Thoracic aorta (tissue), 2 donors: ENCODE data around the gene CAVIN2. TPM values are rescaled to one million over a fixed set of nuclear protein-coding genes. Genes with fewer than 3 reads are reported as not detected.

Experiments
- ATAC-seq: fragments of 150-250 bp; one replicate; pipeline ENCODE4 v1.8.0; 2017; ENCODE audit warnings: low read depth; ENCODE audit not compliant: insufficient number of reproducible peaks, low FRiP score
- DNase-seq: peaks from one replicate; pipeline ENCODE4 v3.0.0-alpha.2; 2020; ENCODE audit warnings: low spot score
- H3K27ac ChIP-seq, 2 donors: fragments of 200-600 bp; sonication (generic); 1 replicate in 1 of 2; 2 replicates in 1 of 2; pipeline ENCODE4 v1.5.1; 2016; ENCODE audit warnings: mild to moderate bottlenecking in 2 of 2, moderate library complexity in 2 of 2
- H3K27me3 ChIP-seq: fragments of 200-600 bp; sonication (generic); replicated peaks from 2 replicates; pipeline ENCODE4 v1.6.0; 2016; ENCODE audit warnings: mild to moderate bottlenecking; ENCODE audit not compliant: insufficient read depth
- H3K36me3 ChIP-seq: fragments of 200-600 bp; sonication (generic); one replicate; pipeline ENCODE4 v1.5.1; 2016
- H3K4me1 ChIP-seq, 2 donors: fragments of 200-600 bp; sonication (generic); 1 replicate in 1 of 2; 2 replicates in 1 of 2; pipeline versions ENCODE4 v1.5.1 to v1.6.0; 2016; ENCODE audit warnings: low read depth in 2 of 2, mild to moderate bottlenecking in 1 of 2; ENCODE audit not compliant: control insufficient read depth in 1 of 2
- H3K4me3 ChIP-seq: fragments of 200-600 bp; sonication (generic); 2 replicates; pipeline ENCODE4 v1.5.1; 2016; ENCODE audit warnings: mild to moderate bottlenecking
- H3K9me3 ChIP-seq: fragments of 200-600 bp; sonication (generic); 2 replicates; pipeline ENCODE4 v1.5.1; 2016
- total RNA-seq, 2 donors: library from RNA; depleted of rRNA; stranded (reverse); fragments of >200 nt; gene quantifications; one replicate each; pipeline versions ENCODE4 v1.1.0 to v1.2.3, GENCODE V29; 2016
- TF ChIP-seq, protein P1 (sequence below): fragments of 200-600 bp; sonication (generic); IDR thresholded peaks from one replicate; pipeline ENCODE4 v1.5.1; 2019; ENCODE audit warnings: antibody characterized with exemption

CAVIN2 gene
- total RNA-seq, 2 donors from 2014 or later: 14.9 to 15.0 TPM

DNA sequence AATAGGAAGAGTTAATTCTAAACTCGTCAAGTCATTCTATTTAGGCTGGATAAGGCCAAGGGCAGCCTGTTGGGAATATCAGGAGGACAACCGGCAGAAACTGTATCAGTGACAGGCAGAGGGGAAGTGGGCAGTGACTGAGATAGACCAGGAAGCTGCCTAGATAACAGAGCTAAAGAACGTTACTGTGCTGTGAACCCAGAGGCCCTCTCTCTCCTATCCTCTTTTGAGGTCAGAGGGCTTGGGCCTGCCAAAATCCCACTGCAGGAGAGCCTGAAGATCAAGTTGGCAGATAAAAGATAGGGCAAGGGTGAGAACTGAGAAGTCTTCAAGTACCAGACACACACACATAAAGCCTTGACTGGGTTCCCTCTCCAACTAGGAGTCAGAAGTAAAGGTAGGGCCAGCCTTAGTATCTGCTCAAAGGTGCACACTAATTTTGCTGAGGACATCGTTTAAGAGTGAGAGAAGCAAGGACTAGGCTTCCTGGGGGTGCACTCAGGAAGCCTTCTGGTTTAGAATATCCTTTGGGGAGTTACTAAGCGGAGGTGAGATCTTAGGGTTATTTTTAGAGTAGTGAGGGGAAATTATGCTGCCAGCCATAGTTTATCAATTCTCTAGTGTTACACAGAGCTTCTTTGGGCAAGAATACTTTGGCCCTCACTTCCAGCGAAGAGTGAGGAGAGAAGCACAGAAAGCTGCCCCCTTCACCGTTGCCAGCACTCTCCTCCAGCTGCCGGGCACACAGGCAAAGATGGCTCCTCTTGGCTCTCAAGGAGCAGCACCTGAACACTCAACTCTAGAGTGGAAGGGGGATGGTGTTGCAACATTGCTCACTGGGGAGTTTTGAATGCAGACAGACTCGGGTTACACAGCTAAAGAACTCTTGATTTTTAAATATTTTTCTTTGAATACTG is 9.8 kb downstream of the CAVIN2 start:
- no peaks in the 10 kb centered on the region for H3K27me3 ChIP-seq
- no peak overlapping the region for H3K4me3 ChIP-seq
- no peaks in the 10 kb centered on the region for H3K36me3 ChIP-seq
- DNase-seq (no peak), ATAC-seq (no peak)
- no peaks in the 10 kb centered on the region for H3K9me3 ChIP-seq
- peaks cover 0 to 14% of the 10 kb centered on the region in 2 donors for H3K4me1 ChIP-seq
- H3K27ac ChIP-seq: no peak overlapping the region
- TF ChIP-seq, protein P1, sequence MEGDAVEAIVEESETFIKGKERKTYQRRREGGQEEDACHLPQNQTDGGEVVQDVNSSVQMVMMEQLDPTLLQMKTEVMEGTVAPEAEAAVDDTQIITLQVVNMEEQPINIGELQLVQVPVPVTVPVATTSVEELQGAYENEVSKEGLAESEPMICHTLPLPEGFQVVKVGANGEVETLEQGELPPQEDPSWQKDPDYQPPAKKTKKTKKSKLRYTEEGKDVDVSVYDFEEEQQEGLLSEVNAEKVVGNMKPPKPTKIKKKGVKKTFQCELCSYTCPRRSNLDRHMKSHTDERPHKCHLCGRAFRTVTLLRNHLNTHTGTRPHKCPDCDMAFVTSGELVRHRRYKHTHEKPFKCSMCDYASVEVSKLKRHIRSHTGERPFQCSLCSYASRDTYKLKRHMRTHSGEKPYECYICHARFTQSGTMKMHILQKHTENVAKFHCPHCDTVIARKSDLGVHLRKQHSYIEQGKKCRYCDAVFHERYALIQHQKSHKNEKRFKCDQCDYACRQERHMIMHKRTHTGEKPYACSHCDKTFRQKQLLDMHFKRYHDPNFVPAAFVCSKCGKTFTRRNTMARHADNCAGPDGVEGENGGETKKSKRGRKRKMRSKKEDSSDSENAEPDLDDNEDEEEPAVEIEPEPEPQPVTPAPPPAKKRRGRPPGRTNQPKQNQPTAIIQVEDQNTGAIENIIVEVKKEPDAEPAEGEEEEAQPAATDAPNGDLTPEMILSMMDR: no peak

GRCh38 chr2:191836471-191836852 is 10.4 kb downstream of the CAVIN2 start:
- TF ChIP-seq, protein P1: no peak
- no peak overlapping the region for H3K27ac ChIP-seq
- ATAC-seq: no peak

GRCh38 chr2:191835539-191836350 is 11.1 kb downstream of the CAVIN2 start:
- no peaks in the 10 kb centered on the region for H3K27me3 ChIP-seq
- H3K36me3 ChIP-seq: no peaks in the 10 kb centered on the region
- DNase-seq (no peak), ATAC-seq (no peak)
- TF ChIP-seq, protein P1: no peak
- H3K9me3 ChIP-seq: no peaks in the 10 kb centered on the region
- H3K4me3 ChIP-seq: no peak overlapping the region
- peaks cover 0 to 15% of the 10 kb centered on the region in 2 donors for H3K4me1 ChIP-seq
- H3K27ac ChIP-seq: no peak overlapping the region

More at GRCh38 chr2:191836471-191836852, 10.4 kb downstream of the CAVIN2 start:
- H3K4me1 ChIP-seq: peaks cover 0 to 15% of the 10 kb centered on the region in 2 donors
- no peak overlapping the region for H3K4me3 ChIP-seq
- DNase-seq: no peak
- H3K36me3 ChIP-seq: no peaks in the 10 kb centered on the region
- no peaks in the 10 kb centered on the region for H3K9me3 ChIP-seq
- no peaks in the 10 kb centered on the region for H3K27me3 ChIP-seq

GRCh38 chr2:191835100-191835499 is 11.8 kb downstream of the CAVIN2 start:
- DNase-seq: no peak
- H3K4me3 ChIP-seq: no peak overlapping the region
- ATAC-seq: no peak
- H3K9me3 ChIP-seq: no peaks in the 10 kb centered on the region
- H3K4me1 ChIP-seq: peaks cover 0 to 15% of the 10 kb centered on the region in 2 donors
- no peak overlapping the region for H3K27ac ChIP-seq
- H3K27me3 ChIP-seq: no peaks in the 10 kb centered on the region
- H3K36me3 ChIP-seq: no peaks in the 10 kb centered on the region
- TF ChIP-seq, protein P1: no peak

- Histone ChIP-seq H3K27me3 (no peaks in the 10 kb centered on the region), H3K36me3 (no peaks in the 10 kb centered on the region), H3K9me3 (no peaks in the 10 kb centered on the region), H3K4me3 (no peak overlapping the region), H3K27ac (no peak overlapping the region), H3K4me1 (peaks cover 0 to 15% of the 10 kb centered on the region in 2 donors)
- TF ChIP-seq, protein P1: no peak
- DNase-seq (no peak), ATAC-seq (no peak)
Observed at GRCh38 chr2:191833356-191833755, 13.5 kb downstream of the CAVIN2 start.
